Fibroblast of the aortic adventitia (primary cell): ENCODE data around the gene ZFP36. TPM values are rescaled to one million over a fixed set of nuclear protein-coding genes. Genes with fewer than 3 reads are reported as not detected.
A peak's percentile ranks its signal among the peaks of the same experiment; 100 is the strongest.

Experiments
- DNase-seq: peaks from one replicate; pipeline ENCODE4 v3.0.0-alpha.2; 2010; ENCODE audit warnings: low read depth
- H3K4me3 ChIP-seq: 2 replicates; pipeline ENCODE4 v1.5.1; 2011; ENCODE audit warnings: low read depth, mild to moderate bottlenecking, control low read depth, low read length, moderate library complexity
- CTCF ChIP-seq: IDR thresholded peaks from 2 replicates; pipeline ENCODE4 v1.5.1; 2011; ENCODE audit warnings: mild to moderate bottlenecking, low read length, control low read depth, inconsistent platforms; ENCODE audit not compliant: insufficient read depth
- total RNA-seq: library from RNA; depleted of rRNA; stranded (reverse); fragments of >200 nt; gene quantifications from 2 replicates; pipeline ENCODE4 v1.2.3, GENCODE V29; 2012; ENCODE audit warnings: low replicate concordance

Gene ZFP36
- total RNA-seq, 1 donor = 18.3 TPM

- H3K4me3 ChIP-seq = peak overlapping the region; percentile 94
- DNase-seq = peak; percentile 28
- TF ChIP-seq CTCF = no peak
Observed at GRCh38 chr19:39407660-39408391, 1.2 kb downstream of the ZFP36 start.

- peak overlapping the region; percentile 94 for H3K4me3 ChIP-seq
- DNase-seq = peak; percentile 59
- no peak for TF ChIP-seq CTCF
Observed at GRCh38 chr19:39408392-39409207, 2.0 kb downstream of the ZFP36 start.

DNA sequence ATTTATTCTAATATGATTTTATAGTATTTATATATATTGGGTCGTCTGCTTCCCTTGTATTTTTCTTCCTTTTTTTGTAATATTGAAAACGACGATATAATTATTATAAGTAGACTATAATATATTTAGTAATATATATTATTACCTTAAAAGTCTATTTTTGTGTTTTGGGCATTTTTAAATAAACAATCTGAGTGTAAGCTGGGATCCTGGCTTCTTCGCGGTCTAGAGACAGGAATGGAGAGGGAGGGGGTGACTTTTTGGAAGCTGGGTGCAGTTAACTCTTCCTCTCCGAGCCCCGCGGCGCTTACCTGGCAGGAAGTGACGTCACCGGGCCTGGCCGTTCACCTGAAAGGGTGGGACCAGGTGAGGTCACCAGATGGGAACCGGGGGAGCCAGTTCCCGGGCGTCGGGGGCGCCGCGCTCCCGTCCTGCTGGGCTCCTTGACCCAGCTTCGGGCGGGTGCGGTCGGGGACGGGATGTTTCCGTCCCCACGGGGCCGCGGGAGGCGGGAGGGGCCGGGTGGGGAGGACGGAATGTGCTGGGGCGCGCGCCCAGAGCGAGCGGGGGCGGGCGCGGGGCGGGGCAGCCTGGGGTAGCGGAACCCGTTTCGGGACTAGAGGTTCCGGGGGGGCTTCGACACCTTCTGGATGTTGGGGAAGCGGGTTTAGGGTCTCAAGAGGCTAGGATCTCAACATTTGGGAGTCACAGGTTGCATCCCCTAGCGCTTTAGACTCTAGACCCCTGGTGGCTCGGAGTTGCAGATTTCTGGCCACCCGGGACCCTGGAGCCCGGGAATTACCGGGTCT is 2.8 kb downstream of the ZFP36 start:
- H3K4me3 ChIP-seq = peak overlapping the region; percentile 94
- DNase-seq = no peak
- peak; percentile 5 for TF ChIP-seq CTCF

DNA sequence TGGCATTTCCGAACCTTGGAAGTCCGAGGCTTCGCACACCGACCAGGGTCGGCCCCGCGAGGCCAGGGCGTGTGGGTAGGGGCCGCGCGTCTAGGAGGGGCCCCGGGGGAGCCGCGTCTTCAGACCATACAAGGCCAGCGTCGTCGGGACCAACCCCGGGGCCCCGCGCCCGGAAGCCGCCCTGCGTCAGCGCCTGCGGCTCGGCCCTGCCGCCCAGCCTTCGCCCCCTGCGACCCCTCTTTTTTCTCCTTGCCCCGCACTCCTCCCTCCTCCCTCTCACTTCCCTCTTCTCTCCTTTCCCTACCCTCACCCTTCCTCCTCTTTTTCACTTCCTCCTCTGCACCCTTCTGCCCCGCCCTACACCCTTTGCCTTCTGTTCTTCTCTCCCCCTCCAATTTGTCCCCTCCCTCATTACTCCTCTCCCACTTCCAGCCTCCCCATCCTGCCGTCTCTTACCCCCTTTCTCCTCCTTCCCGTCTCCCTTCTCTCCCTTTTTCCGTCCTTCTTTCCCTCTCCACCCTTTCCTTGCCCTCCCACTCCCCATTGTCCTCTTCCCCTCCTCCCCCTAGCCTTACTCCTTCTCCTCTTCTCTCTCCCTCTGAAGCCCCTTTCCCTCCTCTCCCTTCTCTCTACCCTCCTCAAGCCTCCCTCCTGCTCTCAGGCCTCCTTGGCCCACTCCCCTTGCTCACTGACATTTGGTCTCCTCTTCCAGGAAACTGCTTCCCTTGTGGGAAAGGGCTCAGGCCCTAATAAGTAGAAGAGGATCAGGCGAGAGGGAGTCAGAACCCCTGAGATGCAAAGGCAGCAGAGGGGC is 3.6 kb downstream of the ZFP36 start:
- peak overlapping the region; percentile 74 for H3K4me3 ChIP-seq
- DNase-seq = peak; percentile 65
- TF ChIP-seq CTCF = no peak

GRCh38 chr19:39410831-39411080 is 4.1 kb downstream of the ZFP36 start:
- DNase-seq = no peak
- no peak for TF ChIP-seq CTCF
- H3K4me3 ChIP-seq = peak overlapping the region; percentile 74
